Astrocyte of the cerebellum (primary cell): ENCODE results near the gene ADNP2.

ENCODE experiments used
- DNase-seq: peaks from one replicate; pipeline ENCODE4 v3.0.0-alpha.2; 2011; ENCODE audit warnings: low read depth
- H3K4me3 ChIP-seq: 2 replicates; pipeline ENCODE4 v1.5.1; 2011; ENCODE audit warnings: mild to moderate bottlenecking, low read depth, low read length, moderate library complexity
- in situ Hi-C: cut with HindIII; loops from 2 replicates; pipeline ENCODE4 v1.10.0; 2017; ENCODE audit warnings: low sequenced_read_pairs
- TF ChIP-seq, protein P1 (sequence below): IDR thresholded peaks from 2 replicates; pipeline ENCODE4 v1.5.1; 2012; ENCODE audit warnings: low read length, low read depth, moderate library complexity, mild to moderate bottlenecking; ENCODE audit errors: missing control alignments

ADNP2 gene

DNA sequence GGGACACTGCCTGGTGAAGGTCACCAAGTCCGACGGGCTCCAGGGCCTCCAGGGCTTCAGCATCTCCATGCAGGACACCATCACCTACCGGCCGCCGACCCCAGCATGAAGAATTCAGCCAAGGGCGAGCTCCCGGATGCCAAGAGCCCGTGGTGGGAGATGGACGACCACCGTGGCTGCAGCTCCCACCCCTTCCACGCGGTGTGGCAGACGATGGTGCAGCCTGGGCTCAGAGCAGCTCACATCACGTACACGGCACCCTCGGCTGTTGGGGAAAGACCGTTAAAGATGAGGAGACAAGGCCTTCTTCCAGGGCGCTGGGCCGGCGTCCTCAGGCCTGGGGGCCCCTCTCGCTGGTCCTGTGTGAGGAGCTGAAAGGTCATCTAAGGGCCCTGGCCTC lies 31.2 kb upstream of the ADNP2 start:
- DNase-seq = no peak
- H3K4me3 ChIP-seq = no peak overlapping the region
- TF ChIP-seq, protein P1, sequence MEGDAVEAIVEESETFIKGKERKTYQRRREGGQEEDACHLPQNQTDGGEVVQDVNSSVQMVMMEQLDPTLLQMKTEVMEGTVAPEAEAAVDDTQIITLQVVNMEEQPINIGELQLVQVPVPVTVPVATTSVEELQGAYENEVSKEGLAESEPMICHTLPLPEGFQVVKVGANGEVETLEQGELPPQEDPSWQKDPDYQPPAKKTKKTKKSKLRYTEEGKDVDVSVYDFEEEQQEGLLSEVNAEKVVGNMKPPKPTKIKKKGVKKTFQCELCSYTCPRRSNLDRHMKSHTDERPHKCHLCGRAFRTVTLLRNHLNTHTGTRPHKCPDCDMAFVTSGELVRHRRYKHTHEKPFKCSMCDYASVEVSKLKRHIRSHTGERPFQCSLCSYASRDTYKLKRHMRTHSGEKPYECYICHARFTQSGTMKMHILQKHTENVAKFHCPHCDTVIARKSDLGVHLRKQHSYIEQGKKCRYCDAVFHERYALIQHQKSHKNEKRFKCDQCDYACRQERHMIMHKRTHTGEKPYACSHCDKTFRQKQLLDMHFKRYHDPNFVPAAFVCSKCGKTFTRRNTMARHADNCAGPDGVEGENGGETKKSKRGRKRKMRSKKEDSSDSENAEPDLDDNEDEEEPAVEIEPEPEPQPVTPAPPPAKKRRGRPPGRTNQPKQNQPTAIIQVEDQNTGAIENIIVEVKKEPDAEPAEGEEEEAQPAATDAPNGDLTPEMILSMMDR = no peak
- in situ Hi-C loops = no loop called here

DNA sequence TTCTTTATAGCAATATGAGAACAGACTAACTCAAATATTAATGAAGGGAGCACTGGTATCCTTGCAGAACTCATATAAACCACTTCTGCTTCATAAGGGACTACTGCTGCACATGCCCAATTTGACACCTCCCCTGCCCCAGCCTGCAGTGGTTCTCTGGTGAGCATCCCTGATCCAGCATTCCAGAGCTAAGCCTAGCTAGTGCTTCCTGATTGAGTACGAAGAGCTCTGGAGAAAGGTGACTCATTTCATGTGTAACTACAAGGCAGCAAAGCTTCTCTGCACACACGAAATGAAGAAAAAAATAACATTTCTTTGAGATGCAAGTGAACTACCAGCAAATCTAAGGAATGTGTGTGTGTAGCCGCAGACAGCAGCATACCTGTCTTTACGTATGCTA lies 22.8 kb upstream of the ADNP2 start:
- no peak overlapping the region for H3K4me3 ChIP-seq
- TF ChIP-seq, protein P1 = no peak
- in situ Hi-C loops = no loop called here
- no peak for DNase-seq

DNA sequence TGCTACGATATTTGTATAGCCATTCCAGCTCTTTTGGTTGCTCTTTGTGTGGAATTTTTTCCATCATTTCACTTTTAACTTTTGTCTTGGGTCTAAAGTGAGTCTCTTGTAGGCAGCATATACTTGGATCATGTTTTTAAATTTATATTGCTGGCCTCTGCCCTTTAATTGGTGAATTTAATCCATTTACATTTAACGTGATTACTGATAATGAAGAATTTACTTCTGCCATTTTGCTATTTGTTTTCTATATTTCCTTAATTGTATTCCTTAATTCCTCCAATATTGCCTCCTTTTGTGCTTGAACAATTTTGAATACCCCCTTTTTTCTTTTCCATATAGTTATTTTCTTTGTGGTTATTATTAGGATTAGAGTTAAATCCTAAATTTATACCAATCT lies 21.0 kb upstream of the ADNP2 start:
- H3K4me3 ChIP-seq = no peak overlapping the region
- TF ChIP-seq, protein P1 = no peak
- in situ Hi-C loops = no loop called here

DNA sequence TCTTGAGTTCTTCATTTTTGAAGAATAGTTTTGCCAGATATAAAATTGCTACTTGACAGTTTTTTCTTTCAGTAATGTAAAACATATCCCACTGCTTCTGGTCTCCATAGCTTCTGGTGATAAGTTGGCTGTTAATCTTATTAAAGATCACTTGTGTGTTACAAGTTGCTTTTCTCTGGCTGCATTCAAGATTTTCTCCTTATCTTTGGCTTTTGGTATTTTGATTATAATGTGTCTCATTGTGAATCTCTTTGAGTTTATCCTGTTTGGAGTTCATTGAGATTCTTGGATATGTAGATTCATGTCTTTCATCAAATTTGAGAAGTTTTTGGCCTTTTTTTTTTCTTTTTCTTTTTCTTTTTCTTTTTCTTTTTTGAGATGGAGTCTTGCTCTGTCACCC lies 20.2 kb upstream of the ADNP2 start:
- DNase-seq = no peak
- H3K4me3 ChIP-seq = no peak overlapping the region
- in situ Hi-C loops = no loop called here
- TF ChIP-seq, protein P1 = no peak

More for the DNA sequence above, 21.0 kb upstream of the ADNP2 start:
- no peak for DNase-seq

DNA sequence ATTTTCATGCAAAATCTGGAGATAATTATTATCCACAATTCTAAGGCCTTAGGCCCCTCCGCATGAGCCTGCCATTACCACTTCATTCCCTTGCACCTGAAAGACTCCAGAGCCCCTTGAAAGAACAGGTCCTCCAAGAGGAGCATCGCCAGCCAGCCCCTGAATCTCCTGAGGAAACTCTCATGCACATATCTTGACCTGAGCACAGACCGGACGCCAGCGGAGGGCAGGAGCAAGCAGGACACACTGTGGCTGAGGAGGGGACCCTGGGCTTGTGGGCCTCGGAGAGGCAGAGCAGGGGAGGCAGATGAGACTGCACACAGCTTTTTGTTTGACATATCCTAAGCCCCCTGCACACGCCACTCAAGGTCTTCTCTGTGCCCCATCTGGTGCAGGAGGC lies 13.6 kb upstream of the ADNP2 start:
- DNase-seq = no peak
- TF ChIP-seq, protein P1 = no peak
- H3K4me3 ChIP-seq = no peak overlapping the region
- in situ Hi-C loops = no loop called here

DNA sequence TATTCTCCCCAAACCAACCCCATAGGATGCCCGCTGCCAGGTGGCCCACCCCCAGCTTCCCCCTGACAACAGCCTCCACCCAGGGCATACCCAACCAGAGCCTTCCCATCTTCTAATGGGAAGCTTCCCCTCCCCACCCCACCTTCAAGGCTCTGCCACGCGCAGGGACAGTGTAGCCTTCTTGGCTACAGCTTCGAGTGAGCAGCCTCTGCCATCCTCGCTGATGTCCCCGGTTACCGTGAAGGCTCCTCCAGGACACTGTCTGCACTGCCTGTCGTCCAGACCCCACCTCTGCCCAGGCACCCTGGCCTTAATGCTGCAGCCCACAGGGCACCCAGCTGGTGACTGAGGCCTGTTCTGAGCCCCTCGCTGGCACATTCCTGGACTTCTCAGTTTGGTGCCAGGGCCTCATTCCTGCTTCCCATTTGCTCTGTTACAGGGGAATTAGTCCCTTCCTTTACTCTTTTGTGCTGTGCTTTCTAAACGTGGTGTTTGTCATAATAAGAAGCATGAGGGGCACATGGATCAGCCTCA lies 13.0 kb upstream of the ADNP2 start:
- H3K4me3 ChIP-seq = no peak overlapping the region
- no peak for DNase-seq
- TF ChIP-seq, protein P1 = no peak
- in situ Hi-C loops = no loop called here

DNA sequence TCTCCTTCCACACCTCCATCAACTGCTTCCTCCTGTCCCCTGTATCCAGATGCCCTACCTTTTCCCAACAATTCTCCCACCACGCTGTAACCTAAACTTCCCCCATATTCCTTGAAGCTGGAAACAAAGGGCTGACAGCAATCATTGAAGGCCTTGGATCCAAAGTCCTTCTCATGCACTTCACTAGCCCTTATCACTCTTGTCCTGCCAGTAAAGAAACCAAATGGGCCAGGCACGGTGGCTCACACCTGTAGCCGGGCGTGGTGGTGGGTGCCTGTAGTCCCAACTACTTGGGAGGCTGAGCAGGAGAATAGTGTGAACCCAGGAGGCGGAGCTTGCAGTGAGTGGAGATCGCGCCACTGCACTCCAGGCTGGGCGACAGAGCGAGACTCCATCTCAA lies 11.9 kb upstream of the ADNP2 start:
- in situ Hi-C loops = no loop called here
- no peak for DNase-seq
- no peak overlapping the region for H3K4me3 ChIP-seq
- TF ChIP-seq, protein P1 = no peak
